ENCODE measurements around the gene ZNF827.

The ZNF827 gene

GRCh38 chr4:145928748-145929147, 9.9 kb downstream of the ZNF827 start:
- Histone ChIP-seq H3K27ac (ENCODE audit: poor library complexity, severe bottlenecking) (no peak overlapping the region), H3K4me1 (ENCODE audit: insufficient read depth, poor library complexity, severe bottlenecking) (no peaks in the 10 kb centered on the region), H3K4me3 (ENCODE audit: severe bottlenecking) (no peak overlapping the region), H3K9me3 (ENCODE audit: severe bottlenecking) (no peaks in the 10 kb centered on the region), H3K27me3 (ENCODE audit: insufficient read depth, poor library complexity, severe bottlenecking) (no peaks in the 10 kb centered on the region), H3K36me3 (ENCODE audit: low read depth) (no peaks in the 10 kb centered on the region)
- TF ChIP-seq CTCF (IDR thresholded peaks at IDR 0.05; ENCODE audit: poor library complexity, severe bottlenecking): no peak
- DNase-seq (ENCODE audit: low spot score) (no peak), ATAC-seq (ENCODE audit: low read depth) (no peak)

GRCh38 chr4:145927030-145927429, 11.6 kb downstream of the ZNF827 start:
- no peak for TF ChIP-seq CTCF (IDR thresholded peaks at IDR 0.05; ENCODE audit: poor library complexity, severe bottlenecking)
- no peaks in the 10 kb centered on the region for H3K36me3 ChIP-seq (ENCODE audit: low read depth)
- no peak for DNase-seq (ENCODE audit: low spot score)
- no peaks in the 10 kb centered on the region for H3K9me3 ChIP-seq (ENCODE audit: severe bottlenecking)
- no peak overlapping the region for H3K27ac ChIP-seq (ENCODE audit: poor library complexity, severe bottlenecking)
- H3K4me1 ChIP-seq (ENCODE audit: insufficient read depth, poor library complexity, severe bottlenecking): no peaks in the 10 kb centered on the region
- no peak for ATAC-seq (ENCODE audit: low read depth)
- no peak overlapping the region for H3K4me3 ChIP-seq (ENCODE audit: severe bottlenecking)
- H3K27me3 ChIP-seq (ENCODE audit: insufficient read depth, poor library complexity, severe bottlenecking): no peaks in the 10 kb centered on the region

GRCh38 chr4:145921231-145921630, 17.4 kb downstream of the ZNF827 start:
- Histone ChIP-seq H3K9me3 (ENCODE audit: severe bottlenecking) (no peaks in the 10 kb centered on the region), H3K4me1 (ENCODE audit: insufficient read depth, poor library complexity, severe bottlenecking) (no peaks in the 10 kb centered on the region), H3K4me3 (ENCODE audit: severe bottlenecking) (no peak overlapping the region), H3K27ac (ENCODE audit: poor library complexity, severe bottlenecking) (no peak overlapping the region), H3K27me3 (ENCODE audit: insufficient read depth, poor library complexity, severe bottlenecking) (no peaks in the 10 kb centered on the region), H3K36me3 (ENCODE audit: low read depth) (no peaks in the 10 kb centered on the region)
- DNase-seq (ENCODE audit: low spot score) (no peak), ATAC-seq (ENCODE audit: low read depth) (no peak)
- no peak for TF ChIP-seq CTCF (IDR thresholded peaks at IDR 0.05; ENCODE audit: poor library complexity, severe bottlenecking)

GRCh38 chr4:145920205-145920604, 18.4 kb downstream of the ZNF827 start:
- no peaks in the 10 kb centered on the region for H3K9me3 ChIP-seq (ENCODE audit: severe bottlenecking)
- no peak for DNase-seq (ENCODE audit: low spot score)
- H3K36me3 ChIP-seq (ENCODE audit: low read depth): no peaks in the 10 kb centered on the region
- no peaks in the 10 kb centered on the region for H3K4me1 ChIP-seq (ENCODE audit: insufficient read depth, poor library complexity, severe bottlenecking)
- no peak for ATAC-seq (ENCODE audit: low read depth)
- no peak overlapping the region for H3K4me3 ChIP-seq (ENCODE audit: severe bottlenecking)
- H3K27ac ChIP-seq (ENCODE audit: poor library complexity, severe bottlenecking): no peak overlapping the region
- no peaks in the 10 kb centered on the region for H3K27me3 ChIP-seq (ENCODE audit: insufficient read depth, poor library complexity, severe bottlenecking)
- no peak for TF ChIP-seq CTCF (IDR thresholded peaks at IDR 0.05; ENCODE audit: poor library complexity, severe bottlenecking)

- Histone ChIP-seq H3K36me3 (ENCODE audit: low read depth) (no peaks in the 10 kb centered on the region), H3K4me3 (ENCODE audit: severe bottlenecking) (no peak overlapping the region), H3K4me1 (ENCODE audit: insufficient read depth, poor library complexity, severe bottlenecking) (no peaks in the 10 kb centered on the region), H3K9me3 (ENCODE audit: severe bottlenecking) (no peaks in the 10 kb centered on the region), H3K27ac (ENCODE audit: poor library complexity, severe bottlenecking) (no peak overlapping the region), H3K27me3 (ENCODE audit: insufficient read depth, poor library complexity, severe bottlenecking) (no peaks in the 10 kb centered on the region)
- no peak for ATAC-seq (ENCODE audit: low read depth)
- TF ChIP-seq CTCF (IDR thresholded peaks at IDR 0.05; ENCODE audit: poor library complexity, severe bottlenecking): no peak
- DNase-seq (ENCODE audit: low spot score): no peak
These were observed 26.2 kb downstream of the ZNF827 start for GRCh38 chr4:145912376-145912775.

Measured in RWPE2 (cell line).